Stimulated activated naive CD4-positive, alpha-beta T cell (primary cell): ENCODE results near the gene FNBP1L.
"Not testable (repeated sequence)": the region's sequence is repeated elsewhere in the genome, so short reads cannot be mapped to it uniquely, and the experiment has no call there.

Experiments used
- DNase-seq, 6 experiments: peaks; one replicate each; lab custom pipeline; 2025; lab: John Stamatoyannopoulos, UW

FNBP1L gene

DNA sequence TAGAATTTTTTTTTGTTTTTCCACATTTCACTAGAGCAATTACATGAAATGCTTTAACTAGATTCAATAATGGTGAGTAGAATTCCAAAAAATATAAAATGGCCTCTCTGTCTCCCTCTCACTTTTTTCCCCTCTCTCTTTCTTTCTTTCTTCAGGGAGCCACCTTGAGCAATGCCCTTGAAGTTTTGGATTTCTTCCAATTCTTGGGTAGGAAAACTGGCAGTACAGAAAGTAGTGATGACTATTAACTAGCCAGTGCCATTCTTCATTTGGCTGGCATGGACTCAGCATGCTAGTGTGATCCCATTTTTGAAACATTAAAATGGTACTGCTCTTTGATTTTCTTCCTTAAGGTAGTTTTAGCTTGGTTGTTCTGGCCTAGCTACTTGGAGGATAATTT is 4.5 kb upstream of the FNBP1L start:
- no peak for DNase-seq

GRCh38 chr1:93446837-93447451 is 974 bp upstream of the FNBP1L start:
- peak in 2 of 6 experiments; percentile 4 to 33 for DNase-seq

GRCh38 chr1:93448292-93448982 is 519 bp downstream of the FNBP1L start:
- DNase-seq, result peak in 3 of 6 experiments; percentile 6 to 32 (median 9)

GRCh38 chr1:93448983-93449804 is 1.3 kb downstream of the FNBP1L start:
- DNase-seq, result no peak

- no peak for DNase-seq
These were observed 2.4 kb downstream of the FNBP1L start for GRCh38 chr1:93450321-93450720.

DNA sequence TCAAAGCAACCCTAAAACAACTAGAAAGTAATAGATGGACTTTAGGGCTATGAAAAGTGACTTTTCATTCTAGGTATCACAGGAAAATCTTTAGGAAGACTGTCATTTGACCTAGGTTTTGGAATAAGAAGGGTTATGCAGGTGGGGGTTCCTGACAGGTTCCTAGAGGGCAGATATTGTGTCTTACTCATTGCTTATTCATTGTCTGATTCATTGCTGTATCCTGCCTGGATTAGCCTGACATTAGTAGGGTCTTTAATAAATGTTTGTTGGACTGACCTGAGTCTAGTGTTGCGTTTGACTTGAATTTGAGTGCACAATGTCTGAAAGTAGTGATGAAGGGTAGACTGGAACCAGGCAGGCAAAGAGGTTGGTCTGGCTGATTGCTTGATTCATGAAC is 6.0 kb downstream of the FNBP1L start:
- DNase-seq, result no peak

DNA sequence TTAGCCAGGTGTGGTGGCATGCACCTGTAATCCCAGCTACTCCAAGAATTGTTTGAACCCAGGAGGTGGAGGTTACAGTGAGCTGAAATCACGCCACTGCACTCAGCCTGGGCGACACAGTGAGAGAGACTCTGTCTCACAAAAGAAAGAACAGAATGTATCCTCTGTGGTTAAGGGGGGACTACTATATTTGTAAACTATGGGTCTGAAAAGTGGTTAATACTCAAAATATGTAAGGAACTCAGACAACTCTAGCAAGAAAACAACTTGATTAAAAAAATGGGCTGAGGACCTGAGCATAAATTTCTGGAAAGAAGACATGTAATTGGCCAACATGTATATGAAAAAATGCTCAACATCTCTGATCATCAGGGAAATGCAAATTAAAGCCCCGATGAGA is 11.2 kb downstream of the FNBP1L start:
- DNase-seq, result no peak

- no peak for DNase-seq
These were observed 13.3 kb downstream of the FNBP1L start for GRCh38 chr1:93461236-93461635.

- no peak for DNase-seq
These were observed 16.0 kb downstream of the FNBP1L start for GRCh38 chr1:93463960-93464359.

DNA sequence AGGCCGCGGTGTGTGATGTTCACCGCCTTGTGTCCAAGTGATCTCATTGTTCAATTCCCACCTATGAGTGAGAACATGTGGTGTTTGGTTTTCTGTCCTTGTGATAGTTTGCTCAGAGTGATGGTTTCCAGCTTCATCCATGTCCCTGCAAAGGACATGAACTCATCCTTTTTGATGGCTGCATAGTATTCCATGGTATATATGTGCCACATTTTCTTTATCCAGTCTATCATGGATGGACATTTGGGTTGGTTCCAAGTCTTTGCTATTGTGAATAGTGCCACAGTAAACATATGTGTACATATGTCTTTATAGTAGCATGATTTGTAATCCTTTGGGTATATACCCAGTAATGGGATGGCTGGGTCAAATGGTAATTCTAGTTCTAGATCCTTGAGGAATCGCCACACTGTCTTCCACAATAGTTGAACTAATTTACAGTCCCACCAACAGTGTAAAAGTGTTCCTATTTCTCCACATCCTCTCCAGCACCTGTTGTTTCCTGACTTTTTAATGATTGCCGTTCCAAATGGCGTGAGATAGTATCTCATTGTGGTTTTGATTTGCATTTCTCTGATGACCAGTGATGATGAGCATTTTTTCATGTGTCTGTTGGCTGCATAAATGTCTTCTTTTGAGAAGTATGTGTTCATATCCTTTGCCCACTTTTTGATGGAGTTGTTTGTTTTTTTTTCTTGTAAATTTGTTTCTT is 17.6 kb downstream of the FNBP1L start:
- not testable (repeated sequence) for DNase-seq

DNA sequence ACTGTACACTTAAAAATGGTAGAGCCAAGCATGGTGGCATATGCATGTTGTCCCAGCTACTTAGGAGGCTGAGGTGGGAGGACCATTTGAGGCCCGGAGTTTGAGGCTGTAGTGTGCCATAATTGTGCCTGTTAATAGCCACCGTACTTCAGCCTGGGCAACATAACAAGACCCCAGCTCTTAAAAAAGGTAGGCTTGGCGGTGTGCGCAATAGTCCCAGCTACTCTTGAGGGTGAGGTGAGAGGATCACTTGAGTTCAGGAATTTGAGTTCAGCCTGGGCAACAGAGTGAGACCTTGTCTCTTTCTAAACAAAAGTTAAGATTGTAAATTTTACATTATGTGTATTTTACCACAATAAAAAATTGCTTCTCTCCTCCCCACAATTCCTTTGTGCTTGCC is 19.7 kb downstream of the FNBP1L start:
- DNase-seq, result no peak

GRCh38 chr1:93468662-93469061 is 20.7 kb downstream of the FNBP1L start:
- DNase-seq, result no peak

GRCh38 chr1:93469223-93469622 is 21.3 kb downstream of the FNBP1L start:
- DNase-seq, result not testable (repeated sequence)

- DNase-seq, result no peak
These were observed 23.4 kb downstream of the FNBP1L start for GRCh38 chr1:93471284-93471683.

DNA sequence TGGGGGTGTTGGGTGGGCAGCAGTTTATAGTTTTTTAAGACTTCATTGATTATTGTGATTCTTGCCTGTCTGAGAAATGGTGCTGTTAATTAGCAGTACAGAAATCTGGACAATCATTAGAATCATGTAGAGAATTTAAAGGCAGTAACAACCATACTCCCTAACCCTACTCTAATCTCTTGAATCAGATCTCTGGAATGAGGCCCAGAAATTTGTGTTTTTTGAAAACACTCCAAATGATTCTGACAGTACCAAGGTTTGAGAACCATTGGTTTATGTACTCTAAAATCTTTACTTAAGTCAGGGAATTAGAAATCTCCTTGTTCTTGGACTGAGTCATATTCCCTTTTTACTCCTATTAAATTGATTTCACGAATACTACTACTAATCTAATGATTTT is 24.0 kb downstream of the FNBP1L start:
- DNase-seq, result no peak

GRCh38 chr1:93474321-93474720 is 26.4 kb downstream of the FNBP1L start:
- no peak for DNase-seq

GRCh38 chr1:93475681-93476080 is 27.8 kb downstream of the FNBP1L start:
- no peak for DNase-seq

GRCh38 chr1:93479133-93479745 is 31.3 kb downstream of the FNBP1L start:
- DNase-seq, result not testable (repeated sequence)

GRCh38 chr1:93481899-93482298 is 34.0 kb downstream of the FNBP1L start:
- DNase-seq, result not testable (repeated sequence)

DNA sequence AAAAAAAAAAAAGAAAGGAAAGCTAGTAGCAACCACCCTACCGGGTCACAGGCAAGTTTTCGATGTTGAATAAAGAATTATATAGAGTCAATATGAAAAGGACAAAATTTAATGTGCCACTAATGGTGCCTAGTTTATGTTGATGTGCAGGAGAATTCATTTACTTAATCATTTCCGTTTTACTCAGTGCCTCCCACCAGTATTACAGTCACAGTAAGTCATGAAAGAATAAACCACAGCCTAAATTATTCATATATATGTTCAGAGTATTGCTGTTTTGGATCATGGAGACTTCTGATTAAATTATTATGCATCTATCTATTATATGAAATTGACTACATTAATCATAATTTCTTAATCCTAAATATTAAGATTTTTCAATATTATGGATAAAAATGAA is 35.3 kb downstream of the FNBP1L start:
- no peak for DNase-seq

DNA sequence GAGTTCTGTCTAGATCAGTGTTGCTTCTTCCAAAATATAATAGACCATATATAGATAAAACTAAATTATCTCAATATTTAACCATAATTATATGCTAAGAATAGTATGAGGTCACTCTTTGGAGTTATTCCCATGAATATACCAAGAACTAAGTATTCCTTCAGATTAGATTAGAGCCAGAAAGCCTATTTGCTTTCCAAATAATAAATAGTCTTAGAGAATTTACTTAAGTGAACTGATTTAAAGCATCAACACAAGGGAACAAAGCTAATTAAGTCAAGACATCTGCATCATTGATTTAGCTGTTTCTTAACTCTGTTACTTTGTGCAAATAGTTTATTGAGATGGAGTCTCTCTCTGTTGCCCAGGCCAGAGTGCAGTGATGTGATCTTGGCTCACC is 35.7 kb downstream of the FNBP1L start:
- DNase-seq, result no peak

- DNase-seq, result no peak
These were observed 40.3 kb downstream of the FNBP1L start for GRCh38 chr1:93488207-93488606.
